Measurements from ENCODE around the gene KDM5A. TPM values are rescaled to one million over a fixed set of nuclear protein-coding genes. Genes with fewer than 3 reads are reported as not detected.

KDM5A gene
- polyA plus RNA-seq, 1 donor (not counting 4 experiments of a cell fraction or from before 2014, with no cell fraction given) = 14.5 TPM

GRCh38 chr12:262113-262512 is 127.0 kb downstream of the KDM5A start:
- dilution Hi-C loops (cut with MboI; ENCODE audit: extremely low pct_ligation_motif_present, low sequenced_read_pairs) = no loop called here
- H3K9ac ChIP-seq (ENCODE audit: control insufficient read depth, extremely low read depth, insufficient read depth, low read length) = no peak overlapping the region
- FAIRE-seq (no peak), DNase-seq (ENCODE audit: low read depth, low spot score) (no peak)
- no peak overlapping the region for H3K27ac ChIP-seq (ENCODE audit: control insufficient read depth, insufficient read depth, low read length)
- H3K9me1 ChIP-seq (ENCODE audit: control insufficient read depth, extremely low read depth, insufficient read depth, low read length) = no peaks in the 10 kb centered on the region
- no peak overlapping the region for H3K4me2 ChIP-seq (ENCODE audit: control insufficient read depth, extremely low read depth, insufficient read depth, low read depth, low read length)
- H3K4me1 ChIP-seq (ENCODE audit: control insufficient read depth, extremely low read depth, insufficient read depth, low read length) = no peaks in the 10 kb centered on the region
- no peak overlapping the region for H2AFZ ChIP-seq (ENCODE audit: control insufficient read depth, low read length)
- H3K79me2 ChIP-seq (ENCODE audit: control insufficient read depth, insufficient read depth, low read length) = no peaks in the 10 kb centered on the region
- no peak for TF ChIP-seq EZH2 (IDR thresholded peaks at IDR 0.05; ENCODE audit: low read length)
- no peaks in the 10 kb centered on the region for H4K20me1 ChIP-seq (ENCODE audit: control insufficient read depth, extremely low read depth, insufficient read depth, low read length)
- no peaks in the 10 kb centered on the region for H3K36me3 ChIP-seq (ENCODE audit: control insufficient read depth in 2 of 2, extremely low read depth in 1 of 2, insufficient read depth in 2 of 2, low read length in 2 of 2)
- H3K4me3 ChIP-seq (ENCODE audit: control insufficient read depth in 2 of 3, extremely low read depth in 1 of 3, insufficient read depth in 2 of 3, low read depth in 1 of 3, low read length in 3 of 3) = no peak overlapping the region
- H3K9me3 ChIP-seq (ENCODE audit: control insufficient read depth, low read depth, low read length) = no peaks in the 10 kb centered on the region
- peaks cover 29% of the 10 kb centered on the region for H3K27me3 ChIP-seq (ENCODE audit: control insufficient read depth, extremely low read depth, insufficient read depth, low read length)

GRCh38 chr12:257521-258321 is 131.4 kb downstream of the KDM5A start:
- Histone ChIP-seq H3K9ac (ENCODE audit: control insufficient read depth, extremely low read depth, insufficient read depth, low read length) (no peak overlapping the region), H4K20me1 (ENCODE audit: control insufficient read depth, extremely low read depth, insufficient read depth, low read length) (no peaks in the 10 kb centered on the region), H3K27ac (ENCODE audit: control insufficient read depth, insufficient read depth, low read length) (no peak overlapping the region), H3K4me2 (ENCODE audit: control insufficient read depth, extremely low read depth, insufficient read depth, low read depth, low read length) (no peak overlapping the region), H2AFZ (ENCODE audit: control insufficient read depth, low read length) (no peak overlapping the region), H3K9me1 (ENCODE audit: control insufficient read depth, extremely low read depth, insufficient read depth, low read length) (no peaks in the 10 kb centered on the region), H3K79me2 (ENCODE audit: control insufficient read depth, insufficient read depth, low read length) (no peaks in the 10 kb centered on the region), H3K9me3 (ENCODE audit: control insufficient read depth, low read depth, low read length) (no peaks in the 10 kb centered on the region), H3K36me3 (ENCODE audit: control insufficient read depth in 2 of 2, extremely low read depth in 1 of 2, insufficient read depth in 2 of 2, low read length in 2 of 2) (no peaks in the 10 kb centered on the region), H3K27me3 (ENCODE audit: control insufficient read depth, extremely low read depth, insufficient read depth, low read length) (peaks cover 25% of the 10 kb centered on the region), H3K4me1 (ENCODE audit: control insufficient read depth, extremely low read depth, insufficient read depth, low read length) (no peaks in the 10 kb centered on the region), H3K4me3 (ENCODE audit: control insufficient read depth in 2 of 3, extremely low read depth in 1 of 3, insufficient read depth in 2 of 3, low read depth in 1 of 3, low read length in 3 of 3) (no peak overlapping the region)
- DNase-seq (ENCODE audit: low read depth, low spot score) (no peak), FAIRE-seq (no peak)
- TF ChIP-seq CTCF (optimal IDR thresholded peaks at IDR 0.05 in 1 of 3, IDR thresholded peaks at IDR 0.05 in 1 of 3, conservative IDR thresholded peaks at IDR 0.05 in 1 of 3; ENCODE audit: extremely low read depth in 1 of 3, insufficient read depth in 2 of 3, low read length in 3 of 3) (no peak), EZH2 (IDR thresholded peaks at IDR 0.05; ENCODE audit: low read length) (no peak)
- dilution Hi-C loops (cut with MboI; ENCODE audit: extremely low pct_ligation_motif_present, low sequenced_read_pairs) = no loop called here

Data from keratinocyte (primary cell).